OCI-LY1 (cell line): Measurements from ENCODE around the gene CD8A.

Experiments
- H2AFZ ChIP-seq: fragments of 200-600 bp; sonication (generic), shearing (Covaris generic); 2 replicates; pipeline ENCODE4 v1.6.0; 2014; ENCODE audit warnings: antibody characterized with exemption, mild to moderate bottlenecking, low read length
- H3F3A ChIP-seq: fragments of 200-600 bp; sonication (generic), shearing (Covaris generic); 2 replicates; pipeline ENCODE4 v1.6.0; 2014; ENCODE audit warnings: mild to moderate bottlenecking, antibody characterized with exemption, low read length, moderate library complexity; ENCODE audit not compliant: insufficient read depth
- H3K27ac ChIP-seq: fragments of 200-600 bp; sonication (generic); 2 replicates; pipeline ENCODE4 v1.5.1; 2014; ENCODE audit warnings: low read length, mixed run types, mild to moderate bottlenecking, low read depth; ENCODE audit not compliant: poor library complexity, severe bottlenecking
- H3K27me3 ChIP-seq: fragments of 200-600 bp; sonication (generic); 2 replicates; pipeline ENCODE4 v1.6.0; 2014; ENCODE audit warnings: antibody characterized with exemption, mild to moderate bottlenecking, low read length, moderate library complexity; ENCODE audit not compliant: insufficient read depth
- H3K36me3 ChIP-seq: fragments of 200-600 bp; sonication (generic); 2 replicates; pipeline ENCODE4 v1.6.1; 2014; ENCODE audit warnings: mild to moderate bottlenecking, antibody characterized with exemption, low read length, moderate library complexity, mixed read lengths; ENCODE audit not compliant: insufficient read depth
- H3K4me1 ChIP-seq: fragments of 200-600 bp; sonication (generic); 2 replicates; pipeline ENCODE4 v1.5.1; 2014; ENCODE audit warnings: mild to moderate bottlenecking, low read length, moderate library complexity; ENCODE audit not compliant: insufficient read depth, severe bottlenecking
- H3K4me2 ChIP-seq: fragments of 200-600 bp; sonication (generic), shearing (Covaris generic); 2 replicates; pipeline ENCODE4 v1.6.1; 2014; ENCODE audit warnings: low read length
- H3K4me3 ChIP-seq: fragments of 200-600 bp; sonication (generic); 2 replicates; pipeline ENCODE4 v1.5.1; 2014; ENCODE audit warnings: low read length, low read depth, mild to moderate bottlenecking, mixed read lengths; ENCODE audit not compliant: poor library complexity, severe bottlenecking
- H3K79me2 ChIP-seq: fragments of 200-600 bp; shearing (Covaris generic); 2 replicates; pipeline ENCODE4 v1.6.1; 2016; ENCODE audit warnings: mixed run types, low read length, mixed read lengths; ENCODE audit not compliant: insufficient read depth
- H3K9ac ChIP-seq: fragments of 200-600 bp; sonication (generic), shearing (Covaris generic); 2 replicates; pipeline ENCODE4 v1.6.1; 2014; ENCODE audit warnings: mild to moderate bottlenecking, low read length, mixed read lengths
- H3K9me2 ChIP-seq: fragments of 200-600 bp; sonication (generic), shearing (Covaris generic); 2 replicates; pipeline ENCODE4 v1.6.1; 2014; ENCODE audit warnings: low read depth, mild to moderate bottlenecking, low read length, mixed read lengths
- H3K9me3 ChIP-seq: fragments of 200-600 bp; shearing (Covaris generic); 2 replicates; pipeline ENCODE4 v1.6.1; 2014; ENCODE audit warnings: low read length, mixed read lengths
- H4K20me1 ChIP-seq: fragments of 200-600 bp; sonication (generic), shearing (Covaris generic); 2 replicates; pipeline ENCODE4 v1.6.0; 2016; ENCODE audit warnings: mild to moderate bottlenecking, low read length; ENCODE audit not compliant: insufficient read depth
- CTCF ChIP-seq: fragments of 200-600 bp; sonication (generic), shearing (Covaris generic); IDR thresholded peaks from 2 replicates; pipeline ENCODE4 v1.5.1; 2017; ENCODE audit warnings: mild to moderate bottlenecking, antibody characterized with exemption, low read length, moderate library complexity, mixed read lengths
- EZH2 ChIP-seq: fragments of 200-600 bp; sonication (generic), shearing (Covaris generic); IDR thresholded peaks from 2 replicates; pipeline ENCODE4 v1.8.0; 2017; ENCODE audit warnings: borderline replicate concordance, mixed run types, mild to moderate bottlenecking, antibody characterized with exemption, low read length, moderate library complexity, mixed read lengths

CD8A gene

GRCh38 chr2:86794861-86795260, 4.1 kb upstream of the CD8A start:
- Histone ChIP-seq H3K9me2 (no peaks in the 10 kb centered on the region), H2AFZ (no peak overlapping the region), H3K4me1 (no peaks in the 10 kb centered on the region), H3K36me3 (no peaks in the 10 kb centered on the region; the same call in 1 of the 2 replicates), H3K27ac (no peak overlapping the region), H4K20me1 (no peaks in the 10 kb centered on the region), H3K4me3 (no peak overlapping the region), H3K9me3 (peaks cover 10% of the 10 kb centered on the region), H3K4me2 (no peak overlapping the region), H3K27me3 (no peaks in the 10 kb centered on the region; the same call in 1 of the 2 replicates), H3F3A (no peaks in the 10 kb centered on the region), H3K9ac (no peak overlapping the region), H3K79me2 (no peaks in the 10 kb centered on the region)
- TF ChIP-seq CTCF (no peak), EZH2 (no peak)

GRCh38 chr2:86793752-86794151, 3.0 kb upstream of the CD8A start:
- Histone ChIP-seq H3K4me3 (no peak overlapping the region), H4K20me1 (no peaks in the 10 kb centered on the region), H2AFZ (no peak overlapping the region), H3K79me2 (no peaks in the 10 kb centered on the region), H3K27ac (no peak overlapping the region), H3K27me3 (no peaks in the 10 kb centered on the region; the same call in 1 of the 2 replicates), H3K36me3 (no peaks in the 10 kb centered on the region; the same call in 1 of the 2 replicates), H3K4me2 (no peak overlapping the region), H3K9ac (no peak overlapping the region), H3K4me1 (no peaks in the 10 kb centered on the region), H3F3A (no peaks in the 10 kb centered on the region), H3K9me2 (no peaks in the 10 kb centered on the region), H3K9me3 (peaks cover 10% of the 10 kb centered on the region)
- TF ChIP-seq EZH2 (no peak), CTCF (no peak)

GRCh38 chr2:86791573-86791972, 860 bp upstream of the CD8A start:
- Histone ChIP-seq H3K9ac (no peak overlapping the region), H3K4me2 (no peak overlapping the region), H3K27me3 (no peaks in the 10 kb centered on the region), H3F3A (no peaks in the 10 kb centered on the region), H4K20me1 (no peaks in the 10 kb centered on the region), H3K79me2 (no peaks in the 10 kb centered on the region), H3K36me3 (no peaks in the 10 kb centered on the region), H3K27ac (no peak overlapping the region), H3K9me3 (peaks cover 2% of the 10 kb centered on the region), H2AFZ (no peak overlapping the region), H3K9me2 (no peaks in the 10 kb centered on the region), H3K4me3 (no peak overlapping the region), H3K4me1 (no peaks in the 10 kb centered on the region)
- TF ChIP-seq EZH2: no peak
- no peak for TF ChIP-seq CTCF
